Activated CD4-positive, CD25-positive, alpha-beta regulatory T cell treated with anti-CD3 and anti-CD28 coated beads, Interleukin-2, amount 50 U/mL, for 24 hours (primary cell): ENCODE data around the gene KRTAP1-5.
"Not testable (repeated sequence)": the region's sequence is repeated elsewhere in the genome, so short reads cannot be mapped to it uniquely, and the experiment has no call there.

Experiments used
- ATAC-seq, 2 donors: fragments of 150-1000 bp; cut with Tn5 transposase; one replicate each; pipeline ENCODE4 v1.10.0; 2021; ENCODE audit warnings: mild to moderate bottlenecking in 1 of 2, moderate library complexity in 1 of 2

KRTAP1-5 gene

GRCh38 chr17:41046735-41047465, 19.9 kb upstream of the KRTAP1-5 start, which contains the start of gene KRTAP2-1:
Gene KRTAP2-1, minus strand, starts transcription at chr17:41047316. Its CDS starts 49 bp downstream, at chr17:41047267.
- ATAC-seq, result not testable (repeated sequence)

GRCh38 chr17:41042953-41043352, 15.9 kb upstream of the KRTAP1-5 start:
- ATAC-seq, result no peak

- ATAC-seq, result not testable (repeated sequence)
These were observed 14.0 kb upstream of the KRTAP1-5 start, which contains the start of gene KRTAP1-1 for GRCh38 chr17:41040783-41041571. Gene KRTAP1-1, minus strand, starts transcription at chr17:41041450. Its CDS starts 53 bp downstream, at chr17:41041397.

- ATAC-seq, result no peak
These were observed 10.9 kb upstream of the KRTAP1-5 start for GRCh38 chr17:41037853-41038350.

- ATAC-seq, result not testable (repeated sequence)
These were observed 7.4 kb upstream of the KRTAP1-5 start, which contains the start of gene KRTAP1-3 for GRCh38 chr17:41034346-41034935. Gene KRTAP1-3, minus strand, starts transcription at chr17:41034874. Its CDS starts 53 bp downstream, at chr17:41034821.

- ATAC-seq, result no peak
These were observed 2.7 kb upstream of the KRTAP1-5 start, which contains the start of gene KRTAP1-4 for GRCh38 chr17:41029633-41030245. Gene KRTAP1-4, minus strand, starts transcription at chr17:41030195. Its CDS starts 117 bp downstream, at chr17:41030078.

GRCh38 chr17:41024697-41025096, 2.3 kb downstream of the KRTAP1-5 start:
- no peak for ATAC-seq

- ATAC-seq, result no peak
These were observed 6.7 kb downstream of the KRTAP1-5 start for GRCh38 chr17:41020336-41020735.

GRCh38 chr17:41019415-41019814, 7.6 kb downstream of the KRTAP1-5 start:
- ATAC-seq, result no peak

GRCh38 chr17:41018541-41018940, 8.5 kb downstream of the KRTAP1-5 start:
- no peak for ATAC-seq

GRCh38 chr17:41016578-41017215, 10.3 kb downstream of the KRTAP1-5 start:
- ATAC-seq, result no peak

- no peak for ATAC-seq
These were observed 11.6 kb downstream of the KRTAP1-5 start for GRCh38 chr17:41015454-41015853.

- ATAC-seq, result no peak
These were observed 13.4 kb downstream of the KRTAP1-5 start for GRCh38 chr17:41013606-41014005.

- ATAC-seq, result no peak
These were observed 13.8 kb downstream of the KRTAP1-5 start for GRCh38 chr17:41013181-41013580.

- ATAC-seq, result no peak
These were observed 14.5 kb downstream of the KRTAP1-5 start for GRCh38 chr17:41012326-41013120.

- no peak for ATAC-seq
These were observed 16.6 kb downstream of the KRTAP1-5 start for GRCh38 chr17:41010441-41010840.

GRCh38 chr17:41009936-41010335, 17.1 kb downstream of the KRTAP1-5 start:
- ATAC-seq, result no peak

- no peak for ATAC-seq
These were observed 17.7 kb downstream of the KRTAP1-5 start for GRCh38 chr17:41009301-41009760.

- ATAC-seq, result no peak
These were observed 18.2 kb downstream of the KRTAP1-5 start, which contains the start of gene KRTAP3-1 for GRCh38 chr17:41008811-41009210. Gene KRTAP3-1, minus strand, starts transcription at chr17:41009128. Its CDS starts 54 bp downstream, at chr17:41009074.

- no peak for ATAC-seq
These were observed 22.6 kb downstream of the KRTAP1-5 start for GRCh38 chr17:41004397-41004796.

- ATAC-seq, result no peak
These were observed 23.1 kb downstream of the KRTAP1-5 start for GRCh38 chr17:41003926-41004325.
